Neutrophil (primary cell): ENCODE results near the gene DENND1C.
"Not testable (repeated sequence)": the region's sequence is repeated elsewhere in the genome, so short reads cannot be mapped to it uniquely, and the experiment has no call there.

Experiments
- H3K27ac ChIP-seq: fragments of 200-600 bp; sonication (generic); 2 replicates; pipeline ENCODE4 v1.5.1; 2016; ENCODE audit warnings: mild to moderate bottlenecking, moderate library complexity
- H3K27me3 ChIP-seq: fragments of 200-600 bp; sonication (generic); 2 replicates; pipeline ENCODE4 v1.6.0; 2016; ENCODE audit warnings: mild to moderate bottlenecking
- H3K36me3 ChIP-seq: fragments of 200-600 bp; sonication (generic); 2 replicates; pipeline ENCODE4 v1.5.1; 2017
- H3K4me1 ChIP-seq, 2 experiments: fragments of 200-600 bp in 1 of 2; sonication (generic) in 1 of 2; 1 replicate in 1 of 2; 2 replicates in 1 of 2; pipeline versions ENCODE4 v1.5.1 to v1.6.1; 2013 to 2016; ENCODE audit warnings: low read depth in 1 of 2, low read length in 1 of 2, mild to moderate bottlenecking in 1 of 2, moderate library complexity in 1 of 2; ENCODE audit not compliant: control insufficient read depth in 1 of 2, insufficient read depth in 1 of 2
- H3K4me3 ChIP-seq, 2 experiments: fragments of 200-600 bp in 1 of 2; sonication (generic) in 1 of 2; 1 replicate in 1 of 2; 2 replicates in 1 of 2; pipeline ENCODE4 v1.5.1; 2013 to 2016; ENCODE audit warnings: low read depth in 1 of 2, low read length in 1 of 2, mild to moderate bottlenecking in 1 of 2, moderate library complexity in 1 of 2
- H3K9me3 ChIP-seq: fragments of 200-600 bp; sonication (generic); 2 replicates; pipeline ENCODE4 v1.5.1; 2016
- CTCF ChIP-seq: fragments of 200-600 bp; sonication (generic); IDR thresholded peaks from 2 replicates; pipeline ENCODE4 v1.5.1; 2016; ENCODE audit warnings: antibody characterized with exemption

The DENND1C gene

GRCh38 chr19:6514089-6514488 is 32.5 kb upstream of the DENND1C start:
- H3K4me1 ChIP-seq = peaks cover 21% of the 10 kb centered on the region in 2 experiments

GRCh38 chr19:6510618-6511017 is 29.0 kb upstream of the DENND1C start:
- H3K27me3 ChIP-seq = no peaks in the 10 kb centered on the region
- no peak overlapping the region for H3K4me3 ChIP-seq
- no peaks in the 10 kb centered on the region for H3K36me3 ChIP-seq
- H3K4me1 ChIP-seq = no peaks in the 10 kb centered on the region
- TF ChIP-seq CTCF = no peak
- no peaks in the 10 kb centered on the region for H3K9me3 ChIP-seq
- no peak overlapping the region for H3K27ac ChIP-seq

More at GRCh38 chr19:6514089-6514488, 32.5 kb upstream of the DENND1C start:
- Histone ChIP-seq H3K4me3 (no peak overlapping the region), H3K36me3 (no peaks in the 10 kb centered on the region), H3K27me3 (peaks cover 2% of the 10 kb centered on the region), H3K9me3 (no peaks in the 10 kb centered on the region), H3K27ac (no peak overlapping the region)
- no peak for TF ChIP-seq CTCF

GRCh38 chr19:6509118-6509971 is 27.8 kb upstream of the DENND1C start:
- no peak for TF ChIP-seq CTCF
- Histone ChIP-seq H3K27ac (no peak overlapping the region), H3K9me3 (no peaks in the 10 kb centered on the region), H3K4me3 (no peak overlapping the region), H3K4me1 (no peaks in the 10 kb centered on the region), H3K27me3 (peaks cover 6% of the 10 kb centered on the region), H3K36me3 (no peaks in the 10 kb centered on the region)

GRCh38 chr19:6508028-6508771 is 26.6 kb upstream of the DENND1C start:
- H3K4me3 ChIP-seq, H3K27ac ChIP-seq: not testable (repeated sequence)

GRCh38 chr19:6503407-6504201 is 22.0 kb upstream of the DENND1C start:
- Histone ChIP-seq H3K4me1 (peaks cover under 1 to 3% of the 10 kb centered on the region in 2 experiments), H3K36me3 (no peaks in the 10 kb centered on the region), H3K4me3 (no peak overlapping the region), H3K27ac (no peak overlapping the region), H3K27me3 (peaks cover 57% of the 10 kb centered on the region), H3K9me3 (no peaks in the 10 kb centered on the region)
- no peak for TF ChIP-seq CTCF

More at GRCh38 chr19:6508028-6508771, 26.6 kb upstream of the DENND1C start:
- not testable (repeated sequence) for H3K9me3 ChIP-seq, H3K4me1 ChIP-seq, H3K36me3 ChIP-seq
- H3K27me3 ChIP-seq = peaks cover 17% of the 10 kb centered on the region
